Vagina (tissue), 2 donors: ENCODE data around the gene UHRF1. TPM values are rescaled to one million over a fixed set of nuclear protein-coding genes. Genes with fewer than 3 reads are reported as not detected.

ENCODE experiments used
- DNase-seq, 2 donors: peaks; one replicate each; pipeline ENCODE4 v3.0.0-alpha.2; 2017; ENCODE audit errors: extremely low spot score in 2 of 2
- H3K27ac ChIP-seq: fragments of 200-600 bp; sonication (generic); one replicate; pipeline ENCODE4 v1.5.1; 2019
- H3K27me3 ChIP-seq: fragments of 200-600 bp; sonication (generic); one replicate; pipeline ENCODE4 v1.5.1; 2019
- H3K36me3 ChIP-seq, 2 donors: fragments of 200-600 bp; sonication (generic); one replicate each; pipeline ENCODE4 v1.5.1; 2017 to 2019
- H3K4me1 ChIP-seq: fragments of 200-600 bp; sonication (generic); one replicate; pipeline ENCODE4 v1.5.1; 2019
- H3K4me3 ChIP-seq, 2 donors: fragments of 200-600 bp; sonication (generic); 1 replicate in 1 of 2; 2 replicates in 1 of 2; pipeline ENCODE4 v1.5.1; 2016 to 2019
- H3K9me3 ChIP-seq: fragments of 200-600 bp; sonication (generic); one replicate; pipeline ENCODE4 v1.5.1; 2019
- POLR2A ChIP-seq, 2 donors: fragments of 450-650 bp; IDR thresholded peaks; one replicate each; pipeline ENCODE4 v1.6.1; 2017; ENCODE audit warnings: antibody characterized with exemption in 2 of 2, mild to moderate bottlenecking in 2 of 2, moderate library complexity in 2 of 2
- POLR2AphosphoS5 ChIP-seq, 2 donors: sonication (generic); formaldehyde crosslinking; IDR thresholded peaks; one replicate each; pipeline ENCODE4 v1.9.0; 2017; ENCODE audit warnings: antibody characterized with exemption in 2 of 2, mild to moderate bottlenecking in 2 of 2, low read depth in 1 of 2; ENCODE audit not compliant: insufficient read depth in 1 of 2
- intact Hi-C: fragments of 100-400 bp; cut with DNase I; formaldehyde crosslinking; loops from one replicate; pipeline ENCODE4 v1.15.1; 2023
- total RNA-seq: library from RNA; depleted of rRNA; stranded (reverse); fragments of >200 nt; gene quantifications from one replicate; pipeline ENCODE4 v1.2.3, GENCODE V29; 2016
- TF ChIP-seq, protein P1 (sequence below), 3 experiments: fragments of 450-650 bp in 2 of 3; fragments of 200-600 bp in 1 of 3; sonication (generic) in 1 of 3; IDR thresholded peaks; one replicate each; pipeline ENCODE4 v1.5.1; 2017 to 2019; ENCODE audit warnings: antibody characterized with exemption in 3 of 3, mild to moderate bottlenecking in 2 of 3, moderate library complexity in 2 of 3

Gene UHRF1
- total RNA-seq, 1 donor from 2014 or later, result 2.0 TPM

DNA sequence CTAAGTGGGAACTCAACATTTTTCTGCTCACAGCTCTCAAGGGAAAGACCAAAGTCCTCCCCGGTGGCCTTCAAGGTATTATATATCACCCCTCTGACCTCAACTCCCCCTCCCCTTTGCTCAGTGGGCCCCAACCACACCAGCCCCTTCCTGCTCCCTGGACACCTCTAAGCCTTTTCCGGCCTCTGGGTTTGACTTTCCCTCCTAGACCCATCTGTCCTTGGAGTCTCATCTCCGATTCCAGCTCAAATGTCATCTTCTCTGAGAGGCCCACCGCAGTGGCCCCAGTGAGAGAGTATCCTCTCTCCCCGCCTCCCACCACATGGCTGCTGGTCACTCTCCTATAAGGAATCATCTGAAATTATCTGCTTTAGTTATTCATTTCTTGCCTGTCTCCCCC, 941 bp upstream of the UHRF1 start:
- no peak for DNase-seq
- H3K27ac ChIP-seq, result no peak overlapping the region
- TF ChIP-seq POLR2AphosphoS5 (IDR thresholded peaks at IDR 0.05; ENCODE audit: insufficient read depth in 1 of 2, low read depth in 1 of 2), result no peak
- TF ChIP-seq, protein P1, sequence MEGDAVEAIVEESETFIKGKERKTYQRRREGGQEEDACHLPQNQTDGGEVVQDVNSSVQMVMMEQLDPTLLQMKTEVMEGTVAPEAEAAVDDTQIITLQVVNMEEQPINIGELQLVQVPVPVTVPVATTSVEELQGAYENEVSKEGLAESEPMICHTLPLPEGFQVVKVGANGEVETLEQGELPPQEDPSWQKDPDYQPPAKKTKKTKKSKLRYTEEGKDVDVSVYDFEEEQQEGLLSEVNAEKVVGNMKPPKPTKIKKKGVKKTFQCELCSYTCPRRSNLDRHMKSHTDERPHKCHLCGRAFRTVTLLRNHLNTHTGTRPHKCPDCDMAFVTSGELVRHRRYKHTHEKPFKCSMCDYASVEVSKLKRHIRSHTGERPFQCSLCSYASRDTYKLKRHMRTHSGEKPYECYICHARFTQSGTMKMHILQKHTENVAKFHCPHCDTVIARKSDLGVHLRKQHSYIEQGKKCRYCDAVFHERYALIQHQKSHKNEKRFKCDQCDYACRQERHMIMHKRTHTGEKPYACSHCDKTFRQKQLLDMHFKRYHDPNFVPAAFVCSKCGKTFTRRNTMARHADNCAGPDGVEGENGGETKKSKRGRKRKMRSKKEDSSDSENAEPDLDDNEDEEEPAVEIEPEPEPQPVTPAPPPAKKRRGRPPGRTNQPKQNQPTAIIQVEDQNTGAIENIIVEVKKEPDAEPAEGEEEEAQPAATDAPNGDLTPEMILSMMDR (IDR thresholded peaks at IDR 0.05), result no peak
- TF ChIP-seq POLR2A (IDR thresholded peaks at IDR 0.05), result no peak
- H3K36me3 ChIP-seq, result no peaks in the 10 kb centered on the region
- no peaks in the 10 kb centered on the region for H3K27me3 ChIP-seq
- no peaks in the 10 kb centered on the region for H3K9me3 ChIP-seq
- intact Hi-C loops, result no loop called here
- peaks cover 34% of the 10 kb centered on the region for H3K4me1 ChIP-seq
- H3K4me3 ChIP-seq, result no peak overlapping the region

DNA sequence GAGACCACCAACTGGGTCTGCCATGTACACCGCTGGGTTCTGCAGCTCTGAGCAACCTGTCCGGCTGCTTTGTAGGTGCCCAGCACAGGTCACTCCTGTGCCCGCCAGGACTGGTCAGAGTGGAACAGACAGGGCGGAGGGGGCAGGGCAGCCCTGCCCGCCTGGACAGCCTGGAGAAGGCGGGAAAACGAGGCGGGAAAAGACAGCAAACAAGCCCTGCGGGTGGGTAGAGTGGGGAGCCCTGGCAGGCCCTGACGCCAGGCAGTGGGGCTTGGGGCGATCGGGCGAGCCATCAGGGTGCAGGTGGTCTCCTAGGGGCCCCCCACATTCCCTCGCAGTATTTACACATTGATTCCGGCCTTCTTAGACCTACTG, 533 bp upstream of the UHRF1 start:
- Histone ChIP-seq H3K27me3 (no peaks in the 10 kb centered on the region), H3K4me3 (no peak overlapping the region), H3K9me3 (no peaks in the 10 kb centered on the region), H3K36me3 (no peaks in the 10 kb centered on the region), H3K27ac (no peak overlapping the region), H3K4me1 (peaks cover 34% of the 10 kb centered on the region)
- TF ChIP-seq, protein P1 (IDR thresholded peaks at IDR 0.05), result no peak
- no peak for TF ChIP-seq POLR2AphosphoS5 (IDR thresholded peaks at IDR 0.05; ENCODE audit: insufficient read depth in 1 of 2, low read depth in 1 of 2)
- TF ChIP-seq POLR2A (IDR thresholded peaks at IDR 0.05), result no peak
- intact Hi-C loops, result no loop called here
- DNase-seq, result no peak

DNA sequence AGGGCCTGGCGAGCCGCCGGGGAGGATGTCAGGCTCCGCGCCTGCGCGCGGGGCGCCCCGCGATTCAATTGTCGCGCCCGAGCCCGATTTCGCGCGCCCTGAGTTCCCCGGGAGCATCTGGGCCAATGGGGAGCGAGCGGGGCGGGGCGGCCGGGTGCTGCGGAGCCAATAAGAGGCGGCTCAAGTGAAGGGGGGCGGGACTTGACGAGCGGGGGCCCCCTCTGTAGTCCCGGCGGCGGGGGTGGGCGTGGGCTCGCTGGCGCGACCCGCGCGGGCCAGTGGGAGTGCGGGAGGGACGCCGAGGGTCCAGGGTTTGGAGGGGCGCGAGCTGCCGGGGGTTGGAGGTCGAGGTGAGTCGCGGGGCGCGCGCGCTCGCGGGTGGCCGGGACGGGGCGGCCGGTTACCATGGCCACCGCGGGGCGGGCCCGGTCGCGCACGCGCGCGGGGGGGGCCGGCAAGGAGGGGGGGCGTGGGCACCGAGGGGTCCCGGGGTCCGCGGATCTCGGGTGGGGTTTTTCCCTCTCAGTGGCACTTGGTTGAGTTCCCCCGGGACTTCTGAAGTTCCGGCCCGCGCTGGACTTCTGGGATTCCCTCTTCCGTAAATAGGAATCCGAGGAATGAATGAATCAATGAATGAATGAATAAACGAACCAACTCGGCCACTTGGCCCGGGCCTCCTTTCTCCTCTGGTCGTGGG, 744 bp downstream of the UHRF1 start:
- H3K4me1 ChIP-seq, result peaks cover 42% of the 10 kb centered on the region
- H3K27ac ChIP-seq, result no peak overlapping the region
- H3K27me3 ChIP-seq, result no peaks in the 10 kb centered on the region

DNA sequence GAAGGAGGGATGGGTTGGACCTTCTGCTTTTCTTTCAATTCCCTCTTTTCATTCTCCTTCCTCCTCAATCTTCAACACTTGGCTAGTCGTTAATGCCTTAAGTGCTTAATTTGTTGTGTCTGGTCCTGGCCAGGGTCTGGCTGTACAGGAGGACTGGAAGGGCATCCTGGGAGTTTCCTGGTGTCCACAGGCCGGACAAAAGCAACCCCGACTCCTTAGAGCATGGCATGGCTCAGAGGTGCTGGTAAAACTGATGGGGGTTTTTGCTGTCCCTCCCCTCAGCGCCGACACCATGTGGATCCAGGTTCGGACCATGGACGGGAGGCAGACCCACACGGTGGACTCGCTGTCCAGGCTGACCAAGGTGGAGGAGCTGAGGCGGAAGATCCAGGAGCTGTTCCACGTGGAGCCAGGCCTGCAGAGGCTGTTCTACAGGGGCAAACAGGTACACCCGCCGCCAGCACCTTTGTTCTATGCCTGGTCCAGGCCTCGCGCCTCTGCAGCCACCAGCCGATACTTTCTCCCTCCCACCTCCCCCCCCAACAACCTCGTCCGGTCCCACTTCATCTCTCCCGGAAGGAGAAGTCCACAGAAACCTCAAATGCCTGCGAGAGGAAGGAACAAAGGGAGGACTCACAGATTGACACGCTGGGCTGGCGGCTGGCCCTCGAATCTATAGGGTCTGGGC, 1.4 kb downstream of the UHRF1 start:
- no peaks in the 10 kb centered on the region for H3K36me3 ChIP-seq
- H3K9me3 ChIP-seq, result no peaks in the 10 kb centered on the region
- DNase-seq, result no peak
- TF ChIP-seq POLR2AphosphoS5 (IDR thresholded peaks at IDR 0.05; ENCODE audit: insufficient read depth in 1 of 2, low read depth in 1 of 2) (no peak), POLR2A (IDR thresholded peaks at IDR 0.05) (no peak)
- intact Hi-C loops, result loop anchor here (5.0 kb wide), 2 partner anchors 43 to 98 kb away; partner anchors contain the start of gene PLIN3
- peak overlapping the region; percentile 65 for H3K27ac ChIP-seq
- peak overlapping the region; percentile 58 to 76 for H3K4me3 ChIP-seq
- no peaks in the 10 kb centered on the region for H3K27me3 ChIP-seq
- H3K4me1 ChIP-seq, result peaks cover 49% of the 10 kb centered on the region

More for the DNA sequence above, 744 bp downstream of the UHRF1 start:
- DNase-seq, result no peak
- no peaks in the 10 kb centered on the region for H3K9me3 ChIP-seq
- peak overlapping the region; percentile 58 to 76 for H3K4me3 ChIP-seq
- no peaks in the 10 kb centered on the region for H3K36me3 ChIP-seq
- intact Hi-C loops, result loop anchor here (5.0 kb wide), 2 partner anchors 43 to 98 kb away; partner anchors contain the start of gene PLIN3
- TF ChIP-seq, protein P1 (IDR thresholded peaks at IDR 0.05), result no peak
- TF ChIP-seq POLR2A (IDR thresholded peaks at IDR 0.05) (no peak), POLR2AphosphoS5 (IDR thresholded peaks at IDR 0.05; ENCODE audit: insufficient read depth in 1 of 2, low read depth in 1 of 2) (no peak)

DNA sequence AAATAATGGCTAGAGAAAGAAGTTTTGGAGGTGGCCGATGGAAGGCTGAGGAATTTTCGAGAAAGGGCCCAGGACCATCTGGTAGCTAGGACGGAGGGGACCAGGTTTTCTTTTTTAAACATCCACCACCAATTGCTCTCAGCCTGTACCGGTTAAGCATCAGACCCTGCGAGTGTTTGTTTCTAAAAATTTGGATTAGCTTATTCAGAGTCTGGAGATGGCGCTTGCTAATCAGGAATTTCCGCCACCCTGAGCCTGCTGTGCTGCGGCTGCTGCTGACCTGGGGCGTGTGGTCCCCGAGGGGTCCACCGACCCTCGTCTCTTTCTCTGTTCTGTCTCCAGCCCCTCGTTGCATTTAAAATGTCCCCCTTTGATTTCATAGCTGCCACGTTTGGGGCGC, 2.0 kb downstream of the UHRF1 start:
- no peak for DNase-seq
- intact Hi-C loops, result loop anchor here (5.0 kb wide), 2 partner anchors 44 to 99 kb away; partner anchors contain the start of gene PLIN3
- Histone ChIP-seq H3K27ac (peak overlapping the region; percentile 65), H3K4me3 (peak overlapping the region; percentile 58 to 76), H3K36me3 (no peaks in the 10 kb centered on the region), H3K4me1 (peaks cover 52% of the 10 kb centered on the region), H3K27me3 (no peaks in the 10 kb centered on the region), H3K9me3 (no peaks in the 10 kb centered on the region)
- TF ChIP-seq POLR2AphosphoS5 (IDR thresholded peaks at IDR 0.05; ENCODE audit: insufficient read depth in 1 of 2, low read depth in 1 of 2), result no peak
- TF ChIP-seq, protein P1 (IDR thresholded peaks at IDR 0.05), result no peak
